ENCODE measurements around the gene PDE10A.

GRCh38 chr6:165602291-165602690 is 60.8 kb downstream of the PDE10A start:
- no peak for TF ChIP-seq CTCF (IDR thresholded peaks at IDR 0.05)
- TF ChIP-seq POLR2A (IDR thresholded peaks at IDR 0.05), result no peak
